ELF-1 (cell line): Measurements from ENCODE around the gene TECR.
"Not testable (repeated sequence)": the region's sequence is repeated elsewhere in the genome, so short reads cannot be mapped to it uniquely, and the experiment has no call there.

Source experiments
- DNase-seq: peaks from one replicate; pipeline ENCODE4 v3.0.0-alpha.2; 2016; ENCODE audit warnings: low read depth, low spot score

Gene TECR

DNA sequence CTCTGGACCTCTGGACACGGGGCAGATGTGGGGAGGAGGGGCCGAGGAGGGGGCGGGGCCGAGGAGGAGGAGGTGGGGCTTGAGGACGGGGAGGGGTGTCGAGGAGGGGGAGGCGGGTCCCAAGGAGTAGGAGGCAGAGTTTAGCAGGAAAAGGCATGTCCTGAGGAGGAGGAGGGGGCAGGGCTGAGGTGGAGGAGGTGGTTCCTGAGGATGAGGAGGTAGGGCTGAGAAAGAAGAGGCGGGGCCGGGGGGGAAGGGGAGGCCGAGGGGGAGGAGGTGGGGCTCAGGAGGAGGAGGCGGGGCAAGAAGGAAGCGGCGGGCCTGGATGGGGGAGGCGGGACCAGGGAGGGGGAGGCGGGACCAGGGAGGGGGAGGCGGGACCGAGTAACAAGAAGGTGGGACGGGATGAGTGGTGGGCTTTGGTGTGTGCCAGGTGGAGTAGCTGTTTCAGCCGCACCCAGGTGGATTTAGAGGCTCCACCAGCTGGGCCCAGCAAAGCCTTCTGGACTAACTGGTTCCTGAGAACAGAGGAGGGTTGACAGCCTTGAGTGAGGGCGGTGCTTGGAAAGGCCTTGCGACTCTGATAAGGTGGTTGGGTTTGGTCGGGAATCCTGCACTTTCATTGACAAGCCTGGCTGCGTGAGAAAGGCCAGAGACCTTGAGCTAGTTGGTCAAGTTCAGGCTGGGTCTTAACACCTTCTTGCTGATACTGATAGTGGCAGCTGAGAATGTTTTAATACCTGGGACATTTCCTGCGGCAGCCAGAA is 7.7 kb downstream of the TECR start:
- peak; percentile 95 for DNase-seq

GRCh38 chr19:14540741-14541525 is 11.5 kb downstream of the TECR start:
- DNase-seq = no peak

DNA sequence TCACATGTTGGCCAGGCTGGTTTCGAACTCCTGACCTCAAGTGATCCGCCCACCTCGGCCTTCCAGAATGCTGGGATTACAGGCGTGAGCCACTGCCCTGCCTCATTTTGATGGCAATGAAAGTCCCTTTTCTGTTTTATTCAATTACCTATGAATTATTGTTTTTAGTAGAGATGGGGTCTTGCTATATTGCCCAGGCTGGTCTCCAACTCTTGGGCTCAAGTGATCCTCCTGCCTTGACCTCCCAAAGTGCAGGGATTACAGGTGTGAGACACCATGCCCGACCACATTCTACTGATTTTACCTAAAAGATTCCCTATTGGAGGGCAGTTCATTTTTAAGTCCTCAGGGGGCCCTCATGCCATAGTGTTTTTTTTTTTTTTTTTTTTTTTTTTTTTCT is 12.6 kb downstream of the TECR start:
- DNase-seq = not testable (repeated sequence)

DNA sequence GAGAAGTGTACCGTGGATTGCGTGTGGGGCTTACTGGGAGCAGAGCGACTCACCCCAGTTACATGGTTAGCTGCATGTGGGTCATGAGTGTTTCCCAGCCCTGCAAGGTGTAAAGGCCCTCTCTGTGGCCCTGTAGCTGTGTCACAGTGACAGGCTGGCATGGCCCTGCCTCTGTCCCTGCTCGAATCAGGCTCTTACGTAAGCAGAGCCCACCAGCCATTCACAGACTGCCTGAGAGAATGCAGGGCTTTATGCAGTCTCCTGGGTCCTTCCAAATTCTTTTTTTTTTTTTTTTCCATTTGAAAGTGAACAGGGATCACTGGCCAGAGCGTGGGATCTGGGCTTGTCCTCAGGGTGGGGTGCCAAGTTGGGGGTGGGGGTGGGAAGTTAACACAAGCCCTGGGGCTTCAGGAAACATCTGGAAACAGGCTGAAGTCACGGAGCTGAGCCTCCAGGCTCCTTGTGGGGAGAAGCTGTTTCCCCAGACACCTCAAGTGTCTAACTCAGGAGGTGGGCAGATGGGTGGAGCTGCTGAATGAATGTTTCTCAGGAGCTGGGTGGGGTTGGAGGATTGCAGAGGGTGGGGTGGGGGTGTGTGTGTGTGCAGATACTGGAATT is 13.4 kb downstream of the TECR start:
- no peak for DNase-seq

DNA sequence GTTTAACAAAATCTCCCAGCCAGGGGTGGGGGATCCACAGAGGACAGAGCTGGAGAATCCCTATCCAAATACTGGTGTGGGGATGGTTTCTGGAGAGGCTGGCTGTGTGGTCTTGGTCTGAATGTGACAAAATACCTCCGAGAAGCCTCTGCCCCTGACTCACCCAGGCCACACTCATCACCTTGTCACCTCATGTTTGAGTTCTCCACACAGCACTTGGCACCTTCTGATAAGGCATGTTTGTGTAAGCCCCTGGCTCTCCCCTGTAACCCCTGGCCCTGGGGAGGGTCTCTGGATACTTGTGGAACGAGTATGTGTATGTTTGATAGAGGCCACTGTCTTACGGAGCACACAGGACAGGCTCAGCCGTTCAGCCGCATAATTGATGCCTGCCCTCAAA is 14.7 kb downstream of the TECR start:
- no peak for DNase-seq

- DNase-seq = no peak
Measured at GRCh38 chr19:14544977-14545715, 15.8 kb downstream of the TECR start.

DNA sequence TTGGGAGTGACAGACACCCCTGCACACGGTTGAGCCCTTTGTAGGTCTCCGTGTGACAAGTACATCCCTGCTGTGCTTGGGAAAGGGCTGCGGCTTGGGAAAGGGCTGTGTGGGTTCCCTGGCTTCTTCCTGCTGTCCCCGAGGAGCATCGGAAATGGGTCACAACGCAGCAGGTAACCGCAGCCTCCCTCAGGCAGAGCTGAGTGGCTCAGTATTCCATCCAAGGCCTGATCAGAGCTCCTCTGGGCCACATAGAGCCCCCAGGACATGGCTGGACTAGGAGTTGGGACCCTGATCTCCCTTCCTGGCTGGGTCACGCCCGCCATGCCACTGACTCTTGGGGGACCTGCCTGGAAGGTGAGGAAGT is 16.3 kb downstream of the TECR start:
- no peak for DNase-seq

- no peak for DNase-seq
Measured at GRCh38 chr19:14550201-14550754, 20.9 kb downstream of the TECR start.

DNA sequence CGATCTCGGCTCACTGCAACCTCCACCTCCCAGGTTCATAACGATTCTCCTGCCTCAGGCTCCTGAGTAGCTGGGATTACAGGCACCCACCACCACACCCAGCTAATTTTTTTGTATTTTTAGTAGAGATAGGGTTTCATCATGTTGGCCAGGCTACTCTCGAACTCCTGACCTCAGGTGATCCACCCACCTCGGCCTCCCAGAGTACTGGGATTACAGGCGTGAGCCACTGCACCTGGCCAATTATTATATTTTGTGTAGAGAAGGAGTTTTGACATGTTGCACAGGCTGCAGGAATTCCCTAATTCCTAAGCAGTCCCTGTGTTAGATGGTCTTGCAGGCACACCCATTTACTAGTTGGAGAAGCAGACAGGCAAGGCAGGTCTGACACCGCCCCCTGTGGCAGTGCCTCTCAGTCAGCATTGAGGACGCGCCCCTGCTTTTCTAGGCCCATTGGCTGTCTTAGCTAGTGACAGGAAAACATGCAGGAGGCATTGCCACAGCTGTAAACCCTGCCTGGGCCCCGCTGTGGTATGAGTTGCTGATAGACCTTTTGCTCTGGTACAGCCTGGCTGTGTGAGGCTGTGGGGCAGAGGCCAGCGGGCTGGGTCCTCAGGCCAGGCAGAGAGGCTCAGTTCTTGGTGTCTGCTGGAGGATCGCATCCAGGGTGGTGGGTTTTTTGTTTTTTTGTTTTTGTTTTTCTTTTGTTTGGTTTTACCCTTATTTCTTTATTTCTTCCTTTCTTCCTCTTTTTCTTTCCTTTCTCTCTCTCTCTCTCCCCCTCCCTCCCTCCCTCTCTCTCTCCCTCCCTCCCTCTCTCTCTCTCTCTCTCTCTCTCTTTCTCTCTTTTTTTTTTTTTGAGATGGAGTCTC is 22.0 kb downstream of the TECR start:
- peak; percentile 87 for DNase-seq

- DNase-seq = not testable (repeated sequence)
Measured at GRCh38 chr19:14552006-14552360, 22.6 kb downstream of the TECR start.

DNA sequence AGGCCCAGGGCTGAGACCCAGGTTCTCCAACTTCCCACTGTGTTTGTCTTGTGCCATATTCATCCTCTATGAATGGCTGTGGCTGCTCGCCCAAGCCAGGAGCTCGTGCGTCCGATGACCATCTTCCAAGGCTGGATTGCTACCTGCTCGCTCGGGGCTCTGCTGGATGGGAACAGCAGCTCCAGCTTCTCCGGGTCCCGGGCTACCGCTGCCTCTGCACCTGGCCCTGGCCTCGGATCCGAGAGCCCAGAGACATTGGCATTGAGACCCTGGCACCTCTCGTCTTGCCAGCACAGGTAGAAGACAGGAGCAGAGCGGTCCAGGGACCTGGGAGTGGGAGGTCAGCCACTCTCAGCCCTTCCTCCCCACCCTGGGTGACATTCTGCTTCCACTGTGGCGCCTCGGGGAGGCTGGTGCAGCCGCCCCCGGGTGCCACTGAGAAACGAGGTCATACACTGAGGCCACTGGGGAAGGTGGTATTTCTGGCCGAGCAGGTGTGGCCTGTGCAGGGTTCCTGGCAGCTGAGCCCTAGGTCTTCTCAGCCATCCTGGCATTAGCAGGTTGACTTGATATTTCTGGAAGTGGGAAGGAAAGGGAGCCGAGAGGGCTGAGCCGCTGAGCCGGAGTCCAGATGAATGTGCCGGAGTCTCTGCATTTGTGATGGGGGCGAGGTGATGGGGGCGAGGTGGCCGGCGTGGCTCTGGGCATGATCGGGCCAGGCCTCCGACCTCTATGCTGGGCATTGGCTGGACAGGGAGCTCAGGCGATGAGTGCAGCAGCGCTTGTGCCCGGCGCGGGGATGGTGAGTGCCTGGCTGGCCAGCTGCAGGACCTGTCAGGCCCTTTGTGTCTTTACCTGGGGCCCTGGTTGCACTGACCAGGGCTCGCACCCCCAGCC is 23.9 kb downstream of the TECR start:
- no peak for DNase-seq

DNA sequence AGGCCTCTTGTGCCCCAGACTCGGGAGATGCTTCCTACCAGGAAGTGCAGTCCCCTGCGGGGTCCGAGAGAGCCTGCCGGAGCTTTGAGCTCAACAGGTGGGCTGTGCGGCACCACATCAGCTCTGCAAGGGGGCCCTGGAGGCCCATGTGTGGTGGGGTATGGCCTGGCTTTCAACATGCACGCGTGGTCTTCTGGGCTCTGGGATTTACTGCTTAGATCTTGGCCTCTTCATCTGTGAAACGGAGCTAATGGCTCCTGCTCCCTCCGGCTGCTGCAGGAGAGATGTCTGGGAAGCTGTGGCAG is 24.5 kb downstream of the TECR start:
- no peak for DNase-seq

GRCh38 chr19:14554382-14554812 is 25.0 kb downstream of the TECR start:
- DNase-seq = peak; percentile 74

GRCh38 chr19:14555918-14556661 is 26.7 kb downstream of the TECR start:
- DNase-seq = no peak

DNA sequence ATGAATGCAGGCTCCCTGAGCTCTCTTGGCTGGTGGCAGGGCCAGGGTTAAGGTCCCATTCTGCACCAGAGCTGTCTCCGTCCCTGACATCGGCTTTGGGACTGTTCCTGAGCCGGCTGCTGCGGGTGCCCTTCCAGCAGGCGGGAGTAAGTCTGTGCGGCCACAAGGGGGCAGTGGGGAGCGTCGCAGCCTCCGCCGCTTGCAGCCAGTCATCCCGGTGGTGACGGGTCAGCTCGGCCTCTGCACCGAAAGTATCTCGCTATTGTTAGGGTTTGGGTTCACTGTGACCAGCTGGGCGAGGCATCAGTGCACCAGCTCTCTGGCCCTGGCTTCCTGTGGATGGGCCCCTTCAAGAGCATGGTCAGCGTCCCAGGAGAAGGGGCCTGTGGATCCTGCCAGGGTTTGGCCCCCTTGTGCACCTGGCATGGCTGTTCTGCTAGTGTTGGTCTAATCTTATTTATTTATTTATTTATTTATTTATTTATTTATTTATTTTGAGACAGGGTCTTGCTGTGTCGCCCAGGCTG is 27.3 kb downstream of the TECR start:
- DNase-seq = peak; percentile 93

- peak; percentile 62 for DNase-seq
Measured at GRCh38 chr19:14558370-14559066, 29.1 kb downstream of the TECR start.

DNA sequence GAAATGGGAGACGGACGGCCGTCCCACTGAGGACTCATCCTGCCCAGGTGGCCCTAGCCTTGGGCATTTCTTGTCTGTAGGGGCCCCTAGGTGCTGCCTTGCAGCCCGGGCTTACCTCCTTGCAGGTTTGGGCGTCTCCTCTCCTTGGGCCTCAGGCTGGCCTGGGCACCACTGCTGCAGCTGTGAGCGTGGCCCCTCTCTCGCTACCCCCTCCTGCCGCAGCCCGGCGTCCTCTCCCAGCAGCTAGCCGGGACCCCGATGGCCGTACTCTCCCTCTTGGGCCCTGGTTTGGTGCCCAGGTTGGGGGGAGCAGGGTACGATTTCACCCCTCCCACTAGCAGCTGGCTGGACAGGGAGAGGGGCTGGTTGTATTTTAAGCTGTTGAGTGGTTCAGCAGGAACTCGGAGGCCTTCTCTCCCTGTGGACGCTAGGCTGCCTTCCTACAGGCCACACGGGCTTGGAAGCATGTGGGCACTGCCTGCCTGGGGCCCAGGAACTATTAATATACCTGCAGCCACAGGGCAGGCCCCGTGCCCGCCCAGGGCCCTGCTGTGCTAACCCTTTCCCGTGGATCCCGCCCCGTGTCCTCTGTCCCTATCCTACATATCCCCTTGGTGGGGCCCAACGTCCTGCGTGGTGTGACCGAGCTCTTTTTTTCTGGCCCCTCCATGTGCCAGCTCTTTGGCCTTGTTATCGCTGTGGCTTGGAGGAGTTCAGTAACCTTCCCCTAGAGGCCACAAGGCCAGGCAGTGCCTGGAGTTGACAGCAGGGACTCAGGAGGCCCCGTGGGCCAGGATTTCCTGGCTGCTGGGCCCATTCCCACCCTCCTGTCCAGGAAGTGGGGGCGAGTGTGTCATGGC is 30.8 kb downstream of the TECR start:
- no peak for DNase-seq
